Measurements from ENCODE around the gene MLN.

- TF ChIP-seq CTCF (IDR thresholded peaks at IDR 0.05 in 2 of 3, conservative IDR thresholded peaks at IDR 0.05 in 1 of 3; ENCODE audit: borderline replicate concordance in 1 of 3, insufficient read depth in 1 of 3, low read depth in 2 of 3, low read length in 2 of 3): no peak
- TF ChIP-seq POLR2AphosphoS5 (IDR thresholded peaks at IDR 0.05; ENCODE audit: low read depth, low read length): no peak
- no peak for TF ChIP-seq EZH2 (IDR thresholded peaks at IDR 0.05)
- TF ChIP-seq SP1 (IDR thresholded peaks at IDR 0.05; ENCODE audit: low read depth): no peak
These were observed 10.5 kb upstream of the MLN start for GRCh38 chr6:33813990-33814985.
